Stimulated activated effector memory CD8-positive, alpha-beta T cell treated with anti-CD3 and anti-CD28 coated beads, Interleukin-12 subunit alpha, Interleukin-12 subunit beta, amount 100 ng/mL, for 72 hours (primary cell): ENCODE data around the gene TNC.
"Not testable (repeated sequence)": the region's sequence is repeated elsewhere in the genome, so short reads cannot be mapped to it uniquely, and the experiment has no call there.

ENCODE experiments used
- ATAC-seq: fragments of 150-1000 bp; cut with Tn5 transposase; 2 replicates; pipeline ENCODE4 v1.10.0; 2021
- DNase-seq, 2 donors: peaks; one replicate each; pipeline ENCODE4 v3.0.0; 2021 to 2022; ENCODE audit warnings: low spot score in 2 of 2
- H3K27ac Mint-ChIP-seq: one replicate; pipeline ENCODE4 v1.8.0; 2022; ENCODE audit warnings: mild to moderate bottlenecking, mixed read lengths
- H3K36me3 Mint-ChIP-seq: one replicate; pipeline ENCODE4 v1.8.0; 2022; ENCODE audit warnings: mild to moderate bottlenecking, mixed read lengths
- H3K4me1 Mint-ChIP-seq: one replicate; pipeline ENCODE4 v1.8.0; 2022; ENCODE audit warnings: mixed read lengths
- H3K4me3 Mint-ChIP-seq: one replicate; pipeline ENCODE4 v1.8.0; 2022; ENCODE audit warnings: mild to moderate bottlenecking, mixed read lengths
- H3K9me3 Mint-ChIP-seq: one replicate; pipeline ENCODE4 v1.8.0; 2022; ENCODE audit warnings: mixed read lengths

TNC gene

GRCh38 chr9:115142517-115143270, 24.7 kb upstream of the TNC start:
- ATAC-seq (no peak), DNase-seq (no peak)
- no peaks in the 10 kb centered on the region for H3K4me1 Mint-ChIP-seq

GRCh38 chr9:115142090-115142489, 24.1 kb upstream of the TNC start:
- Mint-ChIP-seq H3K27ac (no peak overlapping the region), H3K9me3 (no peaks in the 10 kb centered on the region), H3K36me3 (no peaks in the 10 kb centered on the region), H3K4me1 (no peaks in the 10 kb centered on the region), H3K4me3 (no peak overlapping the region)
- ATAC-seq (no peak), DNase-seq (no peak)

More at GRCh38 chr9:115142517-115143270, 24.7 kb upstream of the TNC start:
- H3K36me3 Mint-ChIP-seq = no peaks in the 10 kb centered on the region
- no peaks in the 10 kb centered on the region for H3K9me3 Mint-ChIP-seq
- H3K4me3 Mint-ChIP-seq = no peak overlapping the region
- no peak overlapping the region for H3K27ac Mint-ChIP-seq

GRCh38 chr9:115141612-115142011, 23.7 kb upstream of the TNC start:
- no peak for ATAC-seq
- no peak for DNase-seq
- Mint-ChIP-seq H3K36me3 (no peaks in the 10 kb centered on the region), H3K4me3 (no peak overlapping the region), H3K4me1 (no peaks in the 10 kb centered on the region), H3K9me3 (no peaks in the 10 kb centered on the region), H3K27ac (no peak overlapping the region)

GRCh38 chr9:115138151-115138550, 20.2 kb upstream of the TNC start:
- DNase-seq (no peak), ATAC-seq (no peak)
- Mint-ChIP-seq H3K36me3 (no peaks in the 10 kb centered on the region), H3K27ac (no peak overlapping the region), H3K9me3 (no peaks in the 10 kb centered on the region), H3K4me3 (no peak overlapping the region), H3K4me1 (no peaks in the 10 kb centered on the region)

GRCh38 chr9:115137526-115137925, 19.6 kb upstream of the TNC start:
- ATAC-seq (no peak), DNase-seq (no peak)
- Mint-ChIP-seq H3K4me1 (no peaks in the 10 kb centered on the region), H3K36me3 (no peaks in the 10 kb centered on the region), H3K4me3 (no peak overlapping the region), H3K27ac (no peak overlapping the region), H3K9me3 (no peaks in the 10 kb centered on the region)

GRCh38 chr9:115135821-115136778, 18.1 kb upstream of the TNC start:
- no peak overlapping the region for H3K27ac Mint-ChIP-seq
- no peaks in the 10 kb centered on the region for H3K36me3 Mint-ChIP-seq
- DNase-seq = no peak
- H3K4me3 Mint-ChIP-seq = no peak overlapping the region
- ATAC-seq = no peak
- no peaks in the 10 kb centered on the region for H3K4me1 Mint-ChIP-seq
- H3K9me3 Mint-ChIP-seq = no peaks in the 10 kb centered on the region

- Mint-ChIP-seq H3K4me3 (no peak overlapping the region), H3K4me1 (no peaks in the 10 kb centered on the region)
- no peak for DNase-seq
Observed at GRCh38 chr9:115134941-115135340, 17.0 kb upstream of the TNC start.

GRCh38 chr9:115133649-115134048, 15.7 kb upstream of the TNC start:
- no peak overlapping the region for H3K27ac Mint-ChIP-seq
- no peaks in the 10 kb centered on the region for H3K36me3 Mint-ChIP-seq
- no peaks in the 10 kb centered on the region for H3K9me3 Mint-ChIP-seq
- H3K4me3 Mint-ChIP-seq = no peak overlapping the region
- DNase-seq = no peak
- ATAC-seq = no peak
- H3K4me1 Mint-ChIP-seq = no peaks in the 10 kb centered on the region

More at GRCh38 chr9:115134941-115135340, 17.0 kb upstream of the TNC start:
- ATAC-seq = no peak
- H3K36me3 Mint-ChIP-seq = no peaks in the 10 kb centered on the region
- H3K27ac Mint-ChIP-seq = no peak overlapping the region
- H3K9me3 Mint-ChIP-seq = no peaks in the 10 kb centered on the region

GRCh38 chr9:115132648-115133047, 14.7 kb upstream of the TNC start:
- H3K36me3 Mint-ChIP-seq = no peaks in the 10 kb centered on the region
- H3K4me1 Mint-ChIP-seq = no peaks in the 10 kb centered on the region
- no peak overlapping the region for H3K4me3 Mint-ChIP-seq
- ATAC-seq (no peak), DNase-seq (no peak)
- H3K9me3 Mint-ChIP-seq = no peaks in the 10 kb centered on the region
- H3K27ac Mint-ChIP-seq = no peak overlapping the region

GRCh38 chr9:115130176-115130575, 12.2 kb upstream of the TNC start:
- Mint-ChIP-seq H3K36me3 (no peaks in the 10 kb centered on the region), H3K4me1 (no peaks in the 10 kb centered on the region), H3K4me3 (no peak overlapping the region), H3K9me3 (peaks cover 3% of the 10 kb centered on the region), H3K27ac (no peak overlapping the region)
- DNase-seq (no peak), ATAC-seq (no peak)

- H3K9me3 Mint-ChIP-seq, DNase-seq, H3K4me3 Mint-ChIP-seq: not testable (repeated sequence)
Observed at GRCh38 chr9:115128726-115129125, 10.8 kb upstream of the TNC start.

GRCh38 chr9:115127191-115127817, 9.3 kb upstream of the TNC start:
- Mint-ChIP-seq H3K36me3 (no peaks in the 10 kb centered on the region), H3K27ac (no peak overlapping the region), H3K4me1 (no peaks in the 10 kb centered on the region), H3K4me3 (no peak overlapping the region), H3K9me3 (peaks cover 4% of the 10 kb centered on the region)
- ATAC-seq (no peak), DNase-seq (no peak)

More at GRCh38 chr9:115128726-115129125, 10.8 kb upstream of the TNC start:
- not testable (repeated sequence) for H3K36me3 Mint-ChIP-seq, H3K4me1 Mint-ChIP-seq, H3K27ac Mint-ChIP-seq, ATAC-seq

- DNase-seq = no peak
- Mint-ChIP-seq H3K27ac (no peak overlapping the region), H3K36me3 (no peaks in the 10 kb centered on the region), H3K4me1 (no peaks in the 10 kb centered on the region), H3K4me3 (no peak overlapping the region), H3K9me3 (peaks cover 4% of the 10 kb centered on the region)
- no peak for ATAC-seq
Observed at GRCh38 chr9:115126404-115126803, 8.4 kb upstream of the TNC start.

GRCh38 chr9:115122937-115123336, 5.0 kb upstream of the TNC start:
- H3K27ac Mint-ChIP-seq = no peak overlapping the region
- H3K4me1 Mint-ChIP-seq = no peaks in the 10 kb centered on the region
- no peaks in the 10 kb centered on the region for H3K36me3 Mint-ChIP-seq
- ATAC-seq (no peak), DNase-seq (no peak)
- no peak overlapping the region for H3K4me3 Mint-ChIP-seq
- H3K9me3 Mint-ChIP-seq = peaks cover 4% of the 10 kb centered on the region

- Mint-ChIP-seq H3K4me1 (no peaks in the 10 kb centered on the region), H3K36me3 (no peaks in the 10 kb centered on the region), H3K27ac (no peak overlapping the region), H3K4me3 (no peak overlapping the region), H3K9me3 (peaks cover 4% of the 10 kb centered on the region)
- no peak for DNase-seq
- no peak for ATAC-seq
Observed at GRCh38 chr9:115121181-115121580, 3.2 kb upstream of the TNC start.
